CD4-positive, alpha-beta T cell treated with Interleukin-15 for 1 hour (primary cell): ENCODE data around the gene ZNF484.
"Not testable (repeated sequence)": the region's sequence is repeated elsewhere in the genome, so short reads cannot be mapped to it uniquely, and the experiment has no call there.

Source experiments
- DNase-seq: peaks from one replicate; pipeline ENCODE4 v3.0.0-alpha.2; 2020

The ZNF484 gene

GRCh38 chr9:92877531-92878430 lies at the start of gene ZNF484:
ZNF484 (minus strand) TSS chr9:92878038; CDS start chr9:92875029, 3,009 bp downstream.
- peak; percentile 98 for DNase-seq

GRCh38 chr9:92920437-92920836 lies 42.6 kb upstream of the ZNF484 start:
- no peak for DNase-seq

DNA sequence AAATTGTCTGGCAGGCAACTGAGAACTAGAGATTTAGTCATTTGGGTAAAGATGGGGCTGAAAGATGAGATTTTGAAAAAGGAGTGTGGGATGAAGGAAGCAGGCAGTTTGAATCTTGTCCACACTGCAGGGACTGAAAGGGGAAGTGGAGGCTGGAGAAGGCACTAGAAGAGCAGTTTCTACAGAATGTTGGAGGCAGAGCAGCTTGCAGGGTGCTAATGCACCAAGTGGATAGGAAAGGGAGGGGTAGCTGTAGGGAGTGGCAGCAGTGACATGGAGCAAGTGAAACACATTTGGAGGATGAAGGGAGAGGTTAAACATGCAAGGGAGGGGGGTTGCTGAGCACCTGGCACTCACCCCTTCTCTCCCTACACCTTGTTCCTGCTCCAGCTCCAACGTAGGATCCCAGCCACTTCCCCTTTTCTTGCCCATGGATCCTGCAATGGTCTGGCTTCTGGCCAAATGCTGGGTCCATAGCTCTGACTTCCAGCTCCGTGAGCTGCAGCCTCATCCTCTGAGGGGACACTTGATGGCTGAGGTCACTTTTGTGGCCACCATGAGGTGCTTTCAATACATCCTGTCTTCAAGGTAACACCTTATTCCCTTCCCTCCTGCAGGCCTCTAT lies 39.5 kb upstream of the ZNF484 start:
- no peak for DNase-seq

- no peak for DNase-seq
Observed at GRCh38 chr9:92911511-92912475, 34.0 kb upstream of the ZNF484 start.

GRCh38 chr9:92905137-92905536 lies 27.3 kb upstream of the ZNF484 start:
- not testable (repeated sequence) for DNase-seq

GRCh38 chr9:92897323-92897722 lies 19.5 kb upstream of the ZNF484 start:
- DNase-seq, result no peak

- no peak for DNase-seq
Observed at GRCh38 chr9:92895812-92896436, 18.1 kb upstream of the ZNF484 start.

- DNase-seq, result no peak
Observed at GRCh38 chr9:92894711-92895362, 17.0 kb upstream of the ZNF484 start.

- DNase-seq, result not testable (repeated sequence)
Observed at GRCh38 chr9:92893916-92894610, 16.2 kb upstream of the ZNF484 start.

DNA sequence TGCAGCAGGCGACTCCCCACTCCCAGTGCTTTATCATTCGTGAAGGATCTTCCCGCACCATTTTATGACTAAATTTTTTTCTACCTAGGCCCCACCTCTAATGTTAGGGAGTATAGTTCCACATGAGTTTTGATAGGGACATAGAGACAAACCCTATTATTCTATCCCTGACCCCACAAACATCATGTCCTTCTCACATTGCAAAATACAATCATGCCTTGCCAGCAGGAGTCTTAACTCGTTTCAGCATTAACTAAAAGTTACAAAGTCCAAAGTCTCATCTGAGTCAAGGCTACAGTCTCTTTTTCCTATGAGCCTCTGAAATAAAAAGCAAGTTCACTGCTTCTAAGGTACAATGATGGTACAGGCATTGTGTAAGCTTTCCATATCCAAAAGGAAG lies 14.4 kb upstream of the ZNF484 start:
- not testable (repeated sequence) for DNase-seq

DNA sequence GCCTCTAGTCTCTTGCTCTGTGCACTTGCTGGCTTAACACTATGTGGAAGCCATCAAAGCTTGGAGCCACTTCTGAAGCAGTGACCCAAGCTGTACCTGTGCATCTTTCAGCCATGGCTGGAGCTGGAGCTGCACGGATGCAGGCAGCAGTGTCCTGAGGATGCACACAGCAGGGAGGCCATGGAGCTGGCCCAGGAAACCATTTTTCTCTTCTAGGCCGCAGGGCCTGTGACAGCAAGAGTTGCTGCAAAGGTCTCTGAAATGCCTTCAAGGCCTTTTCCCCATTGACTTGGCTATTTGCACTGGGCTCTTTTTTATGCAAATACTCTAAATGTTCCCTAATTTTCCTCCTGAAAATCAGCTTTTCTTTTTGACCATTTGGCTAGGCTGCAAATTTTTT lies 12.9 kb upstream of the ZNF484 start:
- no peak for DNase-seq

GRCh38 chr9:92887880-92888338 lies 10.1 kb upstream of the ZNF484 start:
- DNase-seq, result no peak

- DNase-seq, result peak; percentile 61
Observed at GRCh38 chr9:92886846-92887610, 9.2 kb upstream of the ZNF484 start.

GRCh38 chr9:92883666-92884405 lies 6.0 kb upstream of the ZNF484 start:
- not testable (repeated sequence) for DNase-seq

DNA sequence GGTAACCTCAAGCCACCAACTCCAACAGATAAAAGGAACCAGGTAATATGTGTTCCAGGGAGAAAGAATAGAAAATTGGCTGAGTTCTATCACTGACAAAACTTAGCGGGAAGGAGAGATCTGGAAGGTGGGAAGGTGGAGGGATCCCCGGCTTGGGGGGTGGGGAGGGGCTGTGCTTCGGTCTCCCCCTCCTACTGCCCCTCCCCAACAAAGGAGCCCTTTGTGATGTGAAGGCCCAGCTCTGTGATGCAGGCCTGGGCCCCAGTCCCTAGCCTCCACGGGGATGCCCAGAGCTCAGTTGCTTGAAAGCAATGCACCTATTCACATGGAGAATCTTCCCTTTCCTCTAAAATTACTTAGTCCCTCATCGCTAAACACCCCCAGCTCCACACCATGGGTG lies 4.4 kb upstream of the ZNF484 start:
- no peak for DNase-seq

DNA sequence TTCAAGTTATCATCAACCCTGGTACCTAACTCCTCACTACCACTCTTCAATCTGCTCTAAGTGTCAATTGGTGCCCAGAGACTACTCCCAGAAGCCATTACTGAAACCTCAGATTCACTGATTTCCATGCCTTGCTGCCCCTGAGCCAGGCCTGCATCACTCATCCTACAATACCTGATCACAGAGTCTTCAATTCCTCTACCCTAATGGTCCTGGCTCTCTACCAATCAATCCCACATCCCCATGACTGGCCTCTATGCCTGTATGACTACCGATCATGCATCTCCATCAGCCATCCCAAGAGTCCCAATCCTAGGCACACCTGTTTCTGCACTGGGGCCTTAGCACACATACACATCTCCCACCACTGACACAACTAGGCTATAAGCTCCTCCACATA lies 2.5 kb downstream of the ZNF484 start:
- DNase-seq, result no peak

GRCh38 chr9:92870289-92870688 lies 7.5 kb downstream of the ZNF484 start:
- no peak for DNase-seq

GRCh38 chr9:92866600-92866999 lies 11.2 kb downstream of the ZNF484 start:
- not testable (repeated sequence) for DNase-seq

GRCh38 chr9:92864152-92864551 lies 13.7 kb downstream of the ZNF484 start:
- no peak for DNase-seq

DNA sequence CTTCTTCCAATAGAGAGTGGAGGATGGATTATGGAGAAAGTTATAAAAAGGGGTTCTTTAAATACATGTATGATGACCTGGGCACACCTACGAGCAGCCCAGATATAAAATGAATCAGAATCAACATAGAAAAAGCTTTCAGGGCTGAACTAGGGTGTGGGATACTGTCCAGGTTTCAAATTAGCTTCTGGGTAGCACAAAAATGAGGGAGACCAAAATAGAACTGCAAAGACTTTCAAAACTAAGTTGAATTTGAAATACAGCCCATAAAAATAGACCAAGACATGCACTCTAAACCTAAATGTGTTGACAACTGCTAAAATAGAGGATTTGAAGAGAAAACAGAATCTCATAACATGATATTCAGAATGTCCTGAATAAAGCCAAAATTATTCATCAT lies 17.0 kb downstream of the ZNF484 start:
- DNase-seq, result no peak
